HG03139 (cell line): Measurements from ENCODE around the gene HELT.

Source experiments
- ATAC-seq: cut with Tn5 transposase; IDR thresholded peaks from one replicate; pipeline ENCODE4 v1.9.1; 2021; ENCODE audit not compliant: unreplicated experiment

HELT gene

DNA sequence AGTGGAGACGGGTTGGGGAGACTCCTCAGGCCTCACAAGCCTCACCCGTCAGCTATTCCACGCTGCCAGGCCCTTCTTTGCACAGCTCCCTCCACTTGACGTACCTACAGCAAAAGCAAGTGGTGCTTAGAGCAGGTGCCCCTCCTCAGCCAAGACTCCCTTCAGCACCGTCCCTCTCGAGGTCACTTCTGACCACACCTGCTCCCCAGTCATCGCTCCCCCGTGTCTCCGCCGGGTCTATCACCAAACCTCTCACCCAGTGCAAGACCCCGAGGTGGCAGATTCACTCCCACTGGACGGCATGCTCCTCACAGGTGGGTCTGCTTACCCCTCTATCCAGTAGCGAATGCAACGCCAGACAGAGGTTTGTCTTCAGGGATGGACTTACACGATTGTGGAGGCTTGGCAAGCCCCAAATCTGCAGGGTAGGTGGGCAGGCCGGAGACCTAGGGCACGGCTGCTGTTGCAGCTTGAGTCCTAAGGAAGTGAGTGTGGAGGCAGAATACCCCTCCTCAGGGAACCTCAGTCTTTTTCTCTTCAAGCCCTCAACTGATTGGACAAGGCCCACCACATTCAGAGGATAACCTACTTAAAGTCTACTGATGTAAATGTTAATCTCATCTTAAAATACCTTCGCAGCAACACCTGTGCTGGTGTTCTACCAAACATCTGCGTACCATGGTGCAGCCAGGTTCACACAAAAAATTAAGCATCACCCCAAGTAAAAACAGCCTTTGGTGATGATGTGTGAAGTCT, 14.5 kb upstream of the HELT start:
- ATAC-seq = no peak

DNA sequence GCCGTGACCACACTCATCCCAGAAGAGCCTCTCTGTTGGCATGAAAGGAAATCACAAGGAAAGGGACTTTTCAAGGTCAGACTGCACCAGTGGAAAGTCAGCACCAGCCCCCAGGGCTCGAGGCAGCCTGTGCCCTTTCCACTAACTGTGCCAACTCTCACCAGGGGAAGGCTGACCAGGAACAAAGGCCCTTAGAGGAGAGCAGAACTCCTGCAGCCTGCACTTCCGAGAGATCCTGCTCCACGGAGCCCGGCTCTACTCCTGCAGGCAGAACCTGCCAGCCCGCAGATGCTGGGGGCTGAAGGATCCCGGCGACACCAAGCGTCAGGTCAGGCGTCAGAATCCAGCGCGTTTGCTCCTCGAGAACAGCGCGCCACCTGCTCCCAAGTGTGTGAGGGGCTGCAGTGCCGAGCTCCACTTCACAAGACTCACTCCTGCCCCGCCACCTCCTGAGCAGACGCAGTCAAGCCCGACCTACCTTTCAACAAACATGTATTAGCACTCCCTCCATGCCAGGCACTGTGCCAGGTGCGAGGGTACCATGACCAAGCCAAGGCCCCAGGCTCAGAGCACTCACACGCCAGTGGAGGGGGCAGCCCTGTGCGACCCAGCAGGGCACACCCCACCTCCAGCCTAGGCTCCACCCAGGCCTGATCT, 13.6 kb upstream of the HELT start:
- peak; percentile 40 for ATAC-seq

DNA sequence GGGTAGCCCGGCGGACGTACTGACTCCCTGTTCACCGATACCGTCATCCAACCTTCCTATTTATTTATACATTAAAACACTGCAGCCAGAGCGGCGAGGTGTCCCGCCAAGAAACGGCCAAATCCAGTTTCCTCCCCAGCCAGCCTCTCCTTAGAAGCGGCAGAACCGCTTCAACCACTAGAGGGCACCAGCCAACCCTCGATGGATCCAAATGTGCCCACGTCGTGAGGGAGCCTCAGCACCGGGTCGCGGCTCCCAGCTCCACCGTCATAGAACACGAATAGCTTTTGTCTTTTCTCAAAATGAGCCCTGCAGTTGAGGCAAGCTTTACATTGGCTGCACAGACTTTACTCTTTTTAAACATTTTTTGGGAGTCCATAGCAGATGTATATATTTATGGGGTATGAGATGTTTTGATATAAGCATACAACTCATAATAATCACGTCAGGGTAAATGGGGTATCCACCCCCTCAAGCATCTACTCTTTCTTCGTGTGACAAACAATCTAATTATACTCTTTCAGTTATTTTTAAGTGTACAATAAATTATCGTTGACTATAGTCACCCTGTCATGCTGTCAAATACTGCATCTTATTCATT, 13.0 kb upstream of the HELT start:
- peak; percentile 91 for ATAC-seq

DNA sequence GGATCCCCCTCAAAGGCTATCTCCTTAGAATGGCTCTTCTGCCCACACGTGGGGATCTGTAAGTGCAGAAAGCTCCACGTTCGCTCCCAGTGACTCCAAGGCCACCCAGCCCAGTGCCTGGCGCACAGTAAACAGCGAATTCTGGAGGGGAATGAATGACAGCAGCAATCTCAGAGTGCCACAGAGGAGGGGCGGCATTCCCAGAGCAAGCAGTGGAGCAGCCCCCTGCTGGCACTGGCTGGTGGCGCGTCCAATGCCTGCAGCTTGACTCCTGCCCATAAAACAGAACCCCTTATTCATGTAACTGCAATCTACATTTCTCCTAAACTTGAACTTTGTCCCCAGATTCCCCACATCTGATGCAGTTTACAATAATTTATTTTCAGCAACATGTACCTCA, 6.9 kb upstream of the HELT start:
- peak; percentile 60 for ATAC-seq

DNA sequence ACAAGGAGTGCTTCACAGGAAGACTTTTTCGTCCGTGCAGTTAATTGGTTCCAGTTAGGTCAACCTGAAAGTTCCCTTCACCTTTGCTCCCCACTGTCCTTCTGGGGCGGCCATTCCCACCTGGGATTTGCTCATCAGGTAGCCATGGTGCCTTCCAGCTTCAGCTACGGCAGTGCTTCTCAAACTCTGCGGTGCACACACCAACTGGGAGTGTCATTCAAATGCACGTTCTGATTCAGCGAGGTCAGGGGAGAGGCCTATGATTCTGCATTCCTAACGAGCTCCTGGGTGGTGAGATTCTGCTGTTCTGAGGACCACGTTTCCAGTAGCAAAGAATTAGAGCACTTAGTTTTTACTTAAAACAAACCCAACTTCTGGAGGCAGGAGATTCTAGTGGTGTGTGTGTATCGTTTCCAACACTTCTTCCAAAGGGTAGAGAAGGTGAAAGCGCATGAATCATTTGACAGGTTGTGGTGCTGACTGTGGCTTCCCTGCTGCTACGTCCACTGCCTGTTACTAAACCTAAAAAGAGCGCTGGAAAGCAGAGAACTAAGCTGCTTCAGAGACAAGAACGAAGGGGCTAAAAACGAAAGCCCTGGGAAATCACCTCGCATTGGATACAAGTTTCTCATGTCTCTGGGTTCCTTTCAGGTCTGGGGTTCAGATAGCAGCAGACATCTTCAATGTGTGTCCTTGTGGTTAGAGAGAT, 4.7 kb upstream of the HELT start:
- no peak for ATAC-seq

DNA sequence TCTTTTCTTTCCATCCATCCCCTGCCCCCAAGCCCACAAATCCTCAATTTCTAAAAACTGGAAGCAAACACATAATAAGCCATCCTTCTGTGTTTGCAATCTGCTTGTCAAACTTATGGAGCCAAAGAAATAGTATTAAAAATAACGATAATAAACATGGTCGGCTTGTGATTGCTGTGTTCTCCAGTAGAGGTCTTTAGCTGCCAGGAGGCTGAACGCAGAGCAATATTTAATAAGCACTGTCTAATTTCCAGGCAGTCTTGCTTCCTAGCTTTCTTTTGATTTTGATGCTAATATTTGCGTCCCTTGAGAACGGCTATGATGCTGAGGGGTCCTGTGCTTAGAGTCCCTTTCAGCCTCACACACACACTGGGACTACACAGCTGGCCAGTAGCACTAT, 3.2 kb upstream of the HELT start:
- ATAC-seq = no peak

DNA sequence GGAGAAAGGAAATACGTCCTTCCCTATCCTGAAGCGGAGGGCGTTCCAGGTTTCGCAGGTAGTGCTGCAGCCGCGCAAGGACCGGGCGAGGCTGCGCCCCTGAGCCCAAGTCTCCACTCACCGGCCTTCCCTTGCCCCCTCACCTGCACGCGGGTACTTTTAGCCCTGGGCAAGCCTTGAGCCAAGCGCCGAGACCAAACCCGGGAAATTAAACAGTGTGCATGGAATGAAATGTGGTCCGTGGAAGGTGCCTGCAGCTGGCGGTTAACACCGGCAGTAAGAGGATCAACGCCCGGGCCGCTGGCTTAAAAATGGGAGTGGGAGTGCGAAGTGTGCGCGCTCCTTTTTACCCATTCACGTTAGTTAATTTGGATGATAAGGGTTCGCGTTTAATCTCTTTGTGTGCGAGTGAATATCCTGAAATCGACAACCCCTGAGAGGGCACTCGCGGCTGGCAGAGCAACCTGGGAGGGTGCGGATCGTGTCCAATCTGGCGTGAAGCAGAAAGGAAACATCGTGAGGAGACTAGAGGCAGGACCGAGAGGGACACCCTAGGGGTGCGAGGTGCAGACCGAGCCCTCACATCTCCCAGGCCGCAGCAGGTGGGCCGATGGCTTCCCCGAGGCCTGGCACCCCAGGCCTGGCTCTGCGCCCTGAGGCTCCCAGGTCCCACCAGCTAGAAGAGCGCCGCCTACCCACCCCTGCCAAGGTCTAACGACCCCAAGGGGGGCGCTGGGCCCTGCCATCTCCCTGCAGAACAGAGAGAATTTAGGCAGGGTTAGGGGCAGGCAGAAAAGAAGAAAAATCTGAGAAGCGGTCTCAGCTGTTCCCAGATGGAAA, 2.0 kb upstream of the HELT start:
- no peak for ATAC-seq

DNA sequence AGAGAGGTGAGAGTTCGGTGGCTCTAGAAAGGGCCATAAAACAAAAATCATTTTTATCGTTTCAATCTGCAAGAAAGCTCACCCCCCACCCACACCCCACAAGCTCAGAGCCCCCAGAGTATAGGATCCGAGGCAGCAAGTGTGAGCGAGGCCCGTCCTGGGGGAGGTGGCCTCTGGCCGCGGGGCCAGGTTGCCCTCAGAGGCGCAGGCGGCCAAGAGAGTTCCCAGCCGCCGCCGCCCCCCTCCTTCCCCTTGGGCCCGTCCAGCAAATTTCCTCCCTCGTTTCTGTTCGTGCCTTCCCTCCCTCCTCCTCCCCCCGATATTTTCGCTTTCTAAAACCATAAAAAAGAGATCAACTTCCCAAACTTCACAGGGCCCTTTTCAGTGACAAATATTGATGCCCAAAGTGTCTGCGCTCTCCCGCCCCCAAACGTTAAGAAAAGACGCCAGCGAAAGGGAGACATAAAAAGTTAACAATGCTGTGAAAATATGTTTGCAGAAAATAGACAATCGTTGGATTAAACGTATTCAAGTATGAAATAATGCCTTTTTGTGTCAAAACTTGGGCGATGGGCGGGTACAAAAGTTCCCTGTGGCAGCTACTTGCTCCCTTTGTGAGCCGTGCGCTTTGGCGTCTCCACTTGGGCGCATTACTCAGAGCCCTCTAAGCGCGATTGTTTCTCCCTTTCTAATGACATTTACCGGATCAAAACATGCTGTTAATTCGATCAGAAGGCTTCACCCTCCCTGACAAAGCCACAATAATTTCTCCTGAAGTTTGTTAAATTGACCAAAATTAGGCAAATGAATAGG, 1.1 kb upstream of the HELT start:
- no peak for ATAC-seq

DNA sequence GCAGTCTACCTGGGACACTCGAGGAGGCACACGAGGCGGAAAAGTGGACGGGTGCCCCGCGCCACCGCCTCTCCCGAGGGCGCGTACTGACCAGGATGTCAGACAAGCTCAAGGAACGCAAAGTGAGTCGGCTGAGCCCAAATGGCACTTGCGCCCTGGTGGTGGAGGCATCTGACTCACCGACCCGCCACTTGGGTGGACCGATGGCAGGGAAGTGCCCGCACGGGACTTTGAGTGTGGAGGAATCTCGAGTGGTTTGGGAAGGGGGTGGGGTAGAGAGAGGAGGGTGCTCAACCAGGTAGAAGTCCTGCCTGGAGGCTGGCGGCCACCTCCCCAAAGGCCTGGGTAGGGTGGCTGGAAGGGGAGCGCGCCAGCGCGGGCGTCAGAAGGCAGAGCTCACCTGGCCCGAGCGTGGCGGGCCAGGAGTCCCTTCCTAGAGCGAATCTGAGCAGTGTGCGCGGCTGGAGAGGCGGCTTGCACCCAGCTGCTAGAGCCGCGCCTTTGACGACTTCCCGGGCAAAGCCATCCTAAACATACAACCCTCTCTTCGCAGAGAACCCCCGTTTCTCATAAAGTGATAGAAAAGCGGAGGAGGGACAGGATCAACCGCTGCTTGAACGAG, 655 bp downstream of the HELT start:
- ATAC-seq = no peak

DNA sequence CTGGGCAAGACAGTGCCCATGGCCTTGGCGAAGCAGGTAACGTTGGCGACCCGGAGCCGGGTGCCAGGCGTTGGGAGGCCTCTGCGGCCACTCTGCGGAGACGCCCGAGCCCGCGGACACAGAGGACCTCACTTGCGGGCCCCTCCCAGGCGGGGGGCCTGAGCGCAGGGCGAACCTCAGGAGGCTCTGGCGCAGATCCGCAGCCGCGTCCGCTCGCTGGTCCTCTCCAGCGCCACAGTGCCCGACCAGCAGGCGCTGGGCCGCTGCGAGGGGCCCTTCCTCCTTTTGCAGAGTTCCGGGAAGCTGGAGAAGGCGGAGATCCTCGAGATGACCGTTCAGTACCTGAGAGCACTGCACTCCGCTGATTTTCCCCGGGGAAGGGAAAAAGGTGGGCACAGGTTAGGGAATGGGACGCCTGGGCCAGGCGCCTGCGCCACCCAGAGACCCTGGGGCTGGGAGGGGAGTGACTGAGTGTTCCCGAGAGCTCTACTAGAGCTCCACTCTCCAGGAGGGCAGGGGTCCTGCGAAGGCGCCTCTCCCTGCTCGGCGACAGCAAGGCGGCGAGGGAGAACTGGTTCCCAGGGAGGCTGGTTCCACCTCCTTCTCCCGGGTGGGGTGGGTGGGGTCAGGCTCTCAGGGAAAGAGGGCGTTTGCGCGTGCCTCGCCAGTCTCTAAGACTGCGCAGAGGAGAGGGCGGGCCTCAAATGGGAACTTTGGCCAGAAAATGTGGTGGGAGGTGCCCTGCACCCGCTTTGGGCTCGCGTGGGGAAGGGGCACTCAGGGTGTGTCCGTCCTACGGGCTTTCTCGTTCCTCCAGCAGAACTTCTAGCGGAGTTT, 1.4 kb downstream of the HELT start:
- ATAC-seq = no peak

DNA sequence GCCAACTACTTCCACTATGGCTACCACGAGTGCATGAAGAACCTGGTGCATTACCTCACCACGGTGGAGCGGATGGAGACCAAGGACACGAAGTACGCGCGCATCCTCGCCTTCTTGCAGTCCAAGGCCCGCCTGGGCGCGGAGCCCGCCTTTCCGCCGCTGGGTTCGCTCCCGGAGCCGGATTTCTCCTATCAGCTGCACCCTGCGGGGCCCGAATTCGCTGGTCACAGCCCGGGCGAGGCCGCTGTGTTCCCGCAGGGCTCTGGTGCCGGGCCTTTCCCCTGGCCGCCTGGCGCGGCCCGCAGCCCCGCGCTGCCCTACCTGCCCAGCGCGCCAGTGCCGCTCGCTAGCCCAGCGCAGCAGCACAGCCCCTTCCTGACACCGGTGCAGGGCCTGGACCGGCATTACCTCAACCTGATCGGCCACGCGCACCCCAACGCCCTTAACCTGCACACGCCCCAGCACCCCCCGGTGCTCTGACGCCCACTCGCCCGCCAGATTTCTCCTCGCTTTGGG, 2.1 kb downstream of the HELT start:
- ATAC-seq = no peak

DNA sequence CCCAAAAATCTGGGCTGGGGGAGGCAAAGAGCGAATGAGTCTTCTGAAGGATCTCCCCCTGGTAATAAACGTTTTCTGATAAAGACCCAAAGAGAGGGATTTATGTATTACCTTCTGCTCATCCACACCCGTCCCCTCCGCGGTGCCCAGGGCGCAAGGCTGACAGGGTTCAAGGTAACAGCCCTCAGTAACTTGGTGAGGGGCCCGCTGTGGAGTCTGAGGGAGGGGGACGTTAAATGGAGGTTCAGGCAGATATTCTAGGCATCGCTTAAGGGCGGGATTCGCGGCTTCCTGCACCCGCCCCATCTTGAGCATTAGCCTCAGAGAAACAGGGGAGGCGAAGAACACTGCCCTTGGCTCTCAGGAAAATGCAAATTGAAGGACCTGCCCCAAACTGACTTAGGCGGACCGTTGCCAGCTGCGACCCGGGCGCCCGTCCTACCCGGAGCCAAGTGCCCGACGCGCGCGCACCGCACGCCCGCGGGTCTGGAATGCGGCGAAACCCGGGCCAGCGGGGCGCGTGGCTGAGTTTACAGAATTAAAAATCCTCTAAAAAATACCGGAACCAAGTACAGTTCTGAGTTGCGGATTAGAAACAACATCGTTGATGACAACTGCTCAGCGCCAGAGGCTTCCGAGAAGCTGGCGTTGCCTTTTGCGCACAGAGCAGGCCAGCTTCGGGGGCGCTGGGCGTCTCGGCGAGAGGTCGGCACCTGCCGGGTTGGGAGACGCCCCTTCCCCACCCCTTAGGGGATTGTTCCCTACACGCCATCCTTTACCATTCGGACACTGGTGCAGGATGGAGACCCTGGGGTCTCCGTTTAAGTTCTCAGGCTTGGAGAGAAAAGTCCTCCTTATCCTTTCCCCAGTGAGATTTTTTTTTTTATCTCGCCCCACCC, 2.8 kb downstream of the HELT start:
- ATAC-seq = no peak

DNA sequence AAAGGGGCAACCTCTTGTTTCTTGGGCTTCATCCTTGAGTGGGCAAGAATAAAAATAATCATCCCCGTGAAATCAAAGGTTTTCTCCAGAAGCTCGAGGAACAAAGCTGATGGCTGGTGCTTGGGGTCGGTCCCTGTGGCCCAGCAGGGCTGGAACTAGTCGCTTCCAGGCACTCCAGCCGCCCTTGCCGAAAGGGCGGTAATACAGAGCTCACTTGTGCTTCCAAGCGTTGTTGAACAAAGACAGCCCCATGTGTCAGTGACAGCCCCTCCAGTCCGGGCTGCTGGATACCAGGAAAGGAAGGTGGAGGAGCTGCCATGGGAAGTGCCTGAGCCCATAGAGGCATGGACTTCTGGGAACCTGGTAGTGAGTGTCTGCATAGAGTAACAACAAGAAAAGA, 5.2 kb downstream of the HELT start:
- no peak for ATAC-seq

DNA sequence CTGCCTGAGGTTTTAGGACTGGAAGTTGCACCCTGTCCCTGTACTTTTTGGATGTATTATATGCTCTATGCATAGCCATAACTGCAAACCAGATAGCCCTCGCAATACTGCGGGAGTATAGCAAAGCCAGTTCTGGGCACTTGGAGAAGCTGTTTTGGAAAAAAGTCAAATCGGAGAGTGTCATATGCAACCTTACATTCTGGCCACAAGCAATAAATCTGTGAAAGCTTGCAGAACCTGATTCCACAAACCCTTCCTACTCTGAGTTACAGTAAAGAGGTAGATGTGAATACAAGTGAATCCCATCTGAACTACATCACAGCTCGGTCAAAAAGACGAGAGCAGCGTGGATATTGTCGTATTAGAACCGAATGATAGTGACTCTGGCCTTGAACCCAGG, 10.3 kb downstream of the HELT start:
- ATAC-seq = no peak

DNA sequence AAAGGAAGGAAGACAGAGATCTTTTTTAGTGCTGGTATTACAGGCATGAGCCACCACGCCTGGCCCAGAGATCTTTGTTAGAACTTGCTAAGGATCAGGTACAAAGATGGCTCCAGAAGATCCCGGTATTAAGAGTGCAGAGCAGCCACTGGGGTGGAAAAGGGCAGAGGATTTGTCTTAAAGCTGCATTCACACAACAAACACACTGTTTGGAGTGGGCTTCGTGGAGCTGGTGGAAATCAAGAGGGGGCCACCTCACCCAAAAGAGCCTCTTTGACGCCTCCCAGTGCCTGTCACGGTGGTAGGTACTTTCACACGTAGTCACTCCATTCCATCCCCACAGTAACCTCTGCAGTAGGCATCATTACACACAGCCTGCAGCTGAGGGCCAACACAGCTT, 13.3 kb downstream of the HELT start:
- no peak for ATAC-seq

DNA sequence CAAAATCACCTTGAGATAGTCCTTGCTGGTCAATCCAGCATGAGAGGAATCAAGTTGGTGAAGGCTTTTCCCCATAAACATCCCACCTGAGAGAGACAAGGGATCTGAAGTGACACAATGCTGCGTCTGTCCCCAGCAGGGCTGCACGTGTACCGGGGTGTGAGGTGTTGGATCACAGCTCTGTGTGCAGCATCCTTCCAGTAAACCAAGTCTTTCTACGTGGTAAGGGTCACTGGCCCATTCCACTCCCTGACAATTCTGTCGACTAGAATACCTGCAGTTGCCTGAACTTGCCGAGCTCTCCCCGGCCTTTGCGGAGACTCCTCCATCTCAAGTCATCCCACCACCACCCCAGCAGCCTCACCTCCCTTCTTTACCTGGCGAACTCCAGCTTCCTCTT, 14.8 kb downstream of the HELT start:
- ATAC-seq = no peak

DNA sequence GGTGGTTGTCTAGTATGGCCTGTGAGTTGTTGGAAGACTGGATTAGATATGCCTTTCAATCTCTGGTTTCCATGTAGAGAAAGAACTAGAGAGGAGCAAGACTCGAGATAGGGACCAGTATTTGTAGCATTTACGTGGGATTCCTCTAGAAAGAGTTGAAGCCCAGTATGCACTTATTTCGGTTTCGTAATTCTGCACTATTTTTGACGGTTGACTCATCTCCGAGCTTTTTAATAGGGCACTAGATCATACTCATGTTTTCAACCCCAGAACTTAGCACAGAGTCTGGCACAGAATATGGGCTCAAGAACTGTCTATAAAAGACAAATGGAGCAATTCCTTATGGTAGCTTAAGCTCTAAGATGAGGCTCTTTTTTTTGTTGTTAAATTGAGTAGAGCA, 15.7 kb downstream of the HELT start:
- ATAC-seq = no peak

DNA sequence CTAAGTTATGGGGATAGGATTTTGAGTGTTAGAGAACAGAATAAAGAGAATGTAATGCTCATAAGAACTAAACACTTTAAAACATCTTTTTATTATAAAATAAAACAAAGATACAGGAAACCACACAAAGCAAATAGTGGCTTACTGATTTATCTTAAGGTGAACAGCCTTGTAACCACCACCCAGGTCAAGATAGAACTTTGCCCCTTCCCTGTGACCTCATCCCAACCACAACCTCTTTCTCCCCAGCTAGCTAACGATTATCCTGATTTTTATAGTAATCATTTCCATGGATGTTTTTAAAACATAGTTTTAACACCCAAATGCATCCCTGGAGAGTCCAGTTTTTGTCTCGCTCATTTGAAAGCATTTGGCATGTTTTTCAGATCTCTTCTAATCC, 17.0 kb downstream of the HELT start:
- ATAC-seq = no peak
